ENCODE measurements around the gene UBQLN1. TPM values are rescaled to one million over a fixed set of nuclear protein-coding genes. Genes with fewer than 3 reads are reported as not detected.

UBQLN1 gene
- total and polyA plus RNA-seq, 2 donors (not counting 3 experiments of a cell fraction or from before 2014, with no cell fraction given): 66.1 to 110 TPM

GRCh38 chr9:83675466-83675865 lies 32.3 kb downstream of the UBQLN1 start:
- no peak overlapping the region for H3K4me2 ChIP-seq (ENCODE audit: insufficient read depth, low read length)
- H4K20me1 ChIP-seq (replicated peaks; ENCODE audit: control insufficient read depth, extremely low read depth, insufficient read depth, low read length): no peaks in the 10 kb centered on the region
- H3K4me1 ChIP-seq (ENCODE audit: control insufficient read depth, extremely low read depth, insufficient read depth, low read length): no peaks in the 10 kb centered on the region
- no peaks in the 10 kb centered on the region for H3K9me3 ChIP-seq (replicated peaks; ENCODE audit: control insufficient read depth, insufficient read depth, low read length)
- FAIRE-seq (no peak), DNase-seq (ENCODE audit: low read depth, low spot score) (no peak)
- H3K36me3 ChIP-seq (ENCODE audit: control insufficient read depth in 2 of 2, extremely low read depth in 1 of 2, insufficient read depth in 2 of 2, low read length in 2 of 2): peaks cover 13 to 25% of the 10 kb centered on the region in 2 experiments
- intact Hi-C loops (cut with micrococcal nuclease): no loop called here
- ChIA-PET CTCF (no interaction called here), POLR2A (interaction anchor here (1.1 kb wide), 1 partner anchor 9 kb away, joined by 7 read pairs; no protein-coding TSS in a partner anchor)
- no peak overlapping the region for H3K9ac ChIP-seq (replicated peaks; ENCODE audit: extremely low read depth, insufficient read depth, low read length)
- no peak overlapping the region for H3K27ac ChIP-seq (ENCODE audit: insufficient read depth, low read depth, low read length)
- dilution Hi-C loops (cut with MboI; ENCODE audit: extremely low pct_ligation_motif_present, low sequenced_read_pairs): no loop called here
- H3K4me3 ChIP-seq (replicated peaks in 1 of 3; ENCODE audit: insufficient read depth in 1 of 3, low read depth in 1 of 3, low read length in 3 of 3): no peak overlapping the region
- no peaks in the 10 kb centered on the region for H3K9me1 ChIP-seq (replicated peaks; ENCODE audit: control insufficient read depth, extremely low read depth, insufficient read depth, low read length)
- H3K27me3 ChIP-seq (ENCODE audit: control insufficient read depth in 2 of 2, insufficient read depth in 2 of 2, low read length in 2 of 2): no peaks in the 10 kb centered on the region
- H3K79me2 ChIP-seq (ENCODE audit: control insufficient read depth, insufficient read depth, low read length): peaks cover 65% of the 10 kb centered on the region
- H2AFZ ChIP-seq (ENCODE audit: low read depth, low read length): no peak overlapping the region
- BruUV-seq (replicated peaks): no TSS peak
- TF ChIP-seq POLR2A (IDR thresholded peaks at IDR 0.05; ENCODE audit: low read depth, low read length) (no peak), MYC (IDR thresholded peaks at IDR 0.05; ENCODE audit: low read depth, low read length) (no peak), CTCF (IDR thresholded peaks at IDR 0.05; ENCODE audit: extremely low read depth in 1 of 2, insufficient read depth in 1 of 2, low read depth in 1 of 2, low read length in 2 of 2) (no peak)

GRCh38 chr9:83671451-83671850 lies 36.3 kb downstream of the UBQLN1 start:
- no peak overlapping the region for H3K4me3 ChIP-seq (replicated peaks in 1 of 3; ENCODE audit: insufficient read depth in 1 of 3, low read depth in 1 of 3, low read length in 3 of 3)
- H3K4me2 ChIP-seq (ENCODE audit: insufficient read depth, low read length): no peak overlapping the region
- no peaks in the 10 kb centered on the region for H3K9me1 ChIP-seq (replicated peaks; ENCODE audit: control insufficient read depth, extremely low read depth, insufficient read depth, low read length)
- DNase-seq (ENCODE audit: low read depth, low spot score) (no peak), FAIRE-seq (no peak)
- no peak overlapping the region for H3K27ac ChIP-seq (ENCODE audit: insufficient read depth, low read depth, low read length)
- POLR2A ChIA-PET: no interaction called here
- peaks cover 15% of the 10 kb centered on the region for H3K4me1 ChIP-seq (ENCODE audit: control insufficient read depth, extremely low read depth, insufficient read depth, low read length)
- intact Hi-C loops (cut with micrococcal nuclease): no loop called here
- H2AFZ ChIP-seq (ENCODE audit: low read depth, low read length): no peak overlapping the region
- H4K20me1 ChIP-seq (replicated peaks; ENCODE audit: control insufficient read depth, extremely low read depth, insufficient read depth, low read length): peaks cover 8% of the 10 kb centered on the region
- H3K9me3 ChIP-seq (replicated peaks; ENCODE audit: control insufficient read depth, insufficient read depth, low read length): no peaks in the 10 kb centered on the region
- TF ChIP-seq MAX (IDR thresholded peaks at IDR 0.05; ENCODE audit: insufficient read depth, insufficient read length) (no peak), POLR2A (IDR thresholded peaks at IDR 0.05; ENCODE audit: low read depth, low read length) (no peak), FOS (IDR thresholded peaks at IDR 0.05; ENCODE audit: borderline replicate concordance, insufficient read depth, low read length) (no peak), GATA2 (IDR thresholded peaks at IDR 0.05; ENCODE audit: insufficient read depth, insufficient read length, low read depth, low read length) (no peak), CTCF (IDR thresholded peaks at IDR 0.05; ENCODE audit: extremely low read depth in 1 of 2, insufficient read depth in 1 of 2, low read depth in 1 of 2, low read length in 2 of 2) (no peak), EZH2 (IDR thresholded peaks at IDR 0.05; ENCODE audit: borderline replicate concordance, low read depth, low read length, severe bottlenecking) (no peak), MYC (IDR thresholded peaks at IDR 0.05; ENCODE audit: low read depth, low read length) (no peak), POLR2AphosphoS5 (IDR thresholded peaks at IDR 0.05; ENCODE audit: insufficient read depth, low read depth, low read length) (no peak)
- no peak overlapping the region for H3K9ac ChIP-seq (replicated peaks; ENCODE audit: extremely low read depth, insufficient read depth, low read length)
- dilution Hi-C loops (cut with MboI; ENCODE audit: extremely low pct_ligation_motif_present, low sequenced_read_pairs): no loop called here
- no peaks in the 10 kb centered on the region for H3K27me3 ChIP-seq (ENCODE audit: control insufficient read depth in 2 of 2, insufficient read depth in 2 of 2, low read length in 2 of 2)
- no TSS peak for BruUV-seq (replicated peaks)
- peaks cover 63% of the 10 kb centered on the region for H3K79me2 ChIP-seq (ENCODE audit: control insufficient read depth, insufficient read depth, low read length)
- H3K36me3 ChIP-seq (ENCODE audit: control insufficient read depth in 2 of 2, extremely low read depth in 1 of 2, insufficient read depth in 2 of 2, low read length in 2 of 2): peaks cover 8 to 18% of the 10 kb centered on the region in 2 experiments
- CTCF ChIA-PET: interaction anchor here (1.0 to 1.2 kb wide), 2 partner anchors 14 to 15 kb away, joined by 3 read pairs; no protein-coding TSS in a partner anchor
